Activated T-helper 2 cell treated with anti-CD3 and anti-CD28 coated beads, Interferon-gamma antibody, Interleukin-2, Interleukin-4, amounts not matched to agents 10 μg/mL and 5 μg/mL and 100 μg/mL, durations not matched to agents 14 hours and 24 hours and 36 hours (primary cell): Measurements from ENCODE around the gene HDAC11. TPM values are rescaled to one million over a fixed set of nuclear protein-coding genes. Genes with fewer than 3 reads are reported as not detected.

ENCODE experiments used
- DNase-seq: peaks from one replicate; pipeline ENCODE4 v3.0.0; 2021; ENCODE audit warnings: low spot score
- H3K27ac Mint-ChIP-seq: one replicate; pipeline ENCODE4 v1.8.0; 2021; ENCODE audit warnings: mixed read lengths
- H3K27me3 Mint-ChIP-seq: one replicate; pipeline ENCODE4 v1.8.0; 2021; ENCODE audit warnings: low read depth, mixed read lengths
- H3K36me3 Mint-ChIP-seq: one replicate; pipeline ENCODE4 v1.8.0; 2021; ENCODE audit warnings: low read depth, mixed read lengths
- H3K4me1 Mint-ChIP-seq: one replicate; pipeline ENCODE4 v1.8.0; 2021; ENCODE audit warnings: low read depth, mixed read lengths
- H3K4me3 Mint-ChIP-seq: one replicate; pipeline ENCODE4 v1.8.0; 2021; ENCODE audit warnings: low read depth, mild to moderate bottlenecking, moderate library complexity, mixed read lengths
- H3K9me3 Mint-ChIP-seq: one replicate; pipeline ENCODE4 v1.8.0; 2021; ENCODE audit warnings: mixed read lengths
- intact Hi-C: fragments of 100-400 bp; cut with micrococcal nuclease; formaldehyde crosslinking; loops from one replicate; pipeline ENCODE4 v1.15.1; 2023
- total RNA-seq: library from RNA; stranded (reverse); gene quantifications from 2 replicates; pipeline ENCODE4 v1.2.3, GENCODE V29; 2022

The HDAC11 gene
- total RNA-seq, 1 donor from 2014 or later = 2.6 TPM

GRCh38 chr3:13500133-13500885 lies 20.2 kb downstream of the HDAC11 start:
- Mint-ChIP-seq H3K27ac (no peak overlapping the region), H3K27me3 (no peaks in the 10 kb centered on the region)
- DNase-seq = no peak

GRCh38 chr3:13501056-13501455 lies 20.9 kb downstream of the HDAC11 start:
- no peak overlapping the region for H3K4me3 Mint-ChIP-seq
- no peaks in the 10 kb centered on the region for H3K27me3 Mint-ChIP-seq
- no peaks in the 10 kb centered on the region for H3K36me3 Mint-ChIP-seq
- peaks cover 2% of the 10 kb centered on the region for H3K4me1 Mint-ChIP-seq
- H3K27ac Mint-ChIP-seq = no peak overlapping the region
- intact Hi-C loops = no loop called here
- DNase-seq = no peak
- no peaks in the 10 kb centered on the region for H3K9me3 Mint-ChIP-seq

More at GRCh38 chr3:13500133-13500885, 20.2 kb downstream of the HDAC11 start:
- peaks cover 2% of the 10 kb centered on the region for H3K4me1 Mint-ChIP-seq
- no peak overlapping the region for H3K4me3 Mint-ChIP-seq
- H3K9me3 Mint-ChIP-seq = no peaks in the 10 kb centered on the region
- H3K36me3 Mint-ChIP-seq = no peaks in the 10 kb centered on the region
- intact Hi-C loops = no loop called here

GRCh38 chr3:13501521-13501920 lies 21.4 kb downstream of the HDAC11 start:
- no peaks in the 10 kb centered on the region for H3K36me3 Mint-ChIP-seq
- no peaks in the 10 kb centered on the region for H3K9me3 Mint-ChIP-seq
- H3K27ac Mint-ChIP-seq = no peak overlapping the region
- DNase-seq = no peak
- H3K27me3 Mint-ChIP-seq = no peaks in the 10 kb centered on the region
- intact Hi-C loops = no loop called here
- peaks cover 2% of the 10 kb centered on the region for H3K4me1 Mint-ChIP-seq
- no peak overlapping the region for H3K4me3 Mint-ChIP-seq

GRCh38 chr3:13501958-13502790 lies 22.1 kb downstream of the HDAC11 start:
- no peak overlapping the region for H3K27ac Mint-ChIP-seq
- H3K36me3 Mint-ChIP-seq = no peaks in the 10 kb centered on the region
- no peak for DNase-seq

GRCh38 chr3:13502791-13503060 lies 22.6 kb downstream of the HDAC11 start:
- Mint-ChIP-seq H3K4me3 (no peak overlapping the region), H3K27ac (no peak overlapping the region), H3K27me3 (no peaks in the 10 kb centered on the region), H3K36me3 (no peaks in the 10 kb centered on the region), H3K9me3 (no peaks in the 10 kb centered on the region), H3K4me1 (no peaks in the 10 kb centered on the region)
- DNase-seq = no peak
- intact Hi-C loops = no loop called here

More at GRCh38 chr3:13501958-13502790, 22.1 kb downstream of the HDAC11 start:
- Mint-ChIP-seq H3K27me3 (no peaks in the 10 kb centered on the region), H3K4me3 (no peak overlapping the region), H3K9me3 (no peaks in the 10 kb centered on the region), H3K4me1 (peaks cover 2% of the 10 kb centered on the region)
- intact Hi-C loops = no loop called here

GRCh38 chr3:13504161-13504831 lies 24.2 kb downstream of the HDAC11 start:
- no peak overlapping the region for H3K27ac Mint-ChIP-seq
- DNase-seq = no peak
- H3K36me3 Mint-ChIP-seq = no peaks in the 10 kb centered on the region
- H3K9me3 Mint-ChIP-seq = no peaks in the 10 kb centered on the region
- no peaks in the 10 kb centered on the region for H3K27me3 Mint-ChIP-seq
- intact Hi-C loops = no loop called here
- no peaks in the 10 kb centered on the region for H3K4me1 Mint-ChIP-seq
- no peak overlapping the region for H3K4me3 Mint-ChIP-seq

GRCh38 chr3:13505147-13506130 lies 25.3 kb downstream of the HDAC11 start:
- intact Hi-C loops = no loop called here
- H3K27me3 Mint-ChIP-seq = no peaks in the 10 kb centered on the region
- no peak for DNase-seq
- no peaks in the 10 kb centered on the region for H3K4me1 Mint-ChIP-seq
- H3K4me3 Mint-ChIP-seq = no peak overlapping the region
- H3K9me3 Mint-ChIP-seq = no peaks in the 10 kb centered on the region
- no peak overlapping the region for H3K27ac Mint-ChIP-seq
- no peaks in the 10 kb centered on the region for H3K36me3 Mint-ChIP-seq

- H3K4me3 Mint-ChIP-seq = no peak overlapping the region
- no peaks in the 10 kb centered on the region for H3K4me1 Mint-ChIP-seq
- no peaks in the 10 kb centered on the region for H3K27me3 Mint-ChIP-seq
- H3K36me3 Mint-ChIP-seq = no peaks in the 10 kb centered on the region
- intact Hi-C loops = no loop called here
- H3K27ac Mint-ChIP-seq = no peak overlapping the region
- DNase-seq = no peak
- H3K9me3 Mint-ChIP-seq = no peaks in the 10 kb centered on the region
Observed at GRCh38 chr3:13506239-13506638, 26.1 kb downstream of the HDAC11 start.

- no peaks in the 10 kb centered on the region for H3K9me3 Mint-ChIP-seq
- intact Hi-C loops = no loop called here
- no peaks in the 10 kb centered on the region for H3K27me3 Mint-ChIP-seq
- DNase-seq = no peak
- H3K4me1 Mint-ChIP-seq = no peaks in the 10 kb centered on the region
- H3K36me3 Mint-ChIP-seq = no peaks in the 10 kb centered on the region
- no peak overlapping the region for H3K4me3 Mint-ChIP-seq
- H3K27ac Mint-ChIP-seq = no peak overlapping the region
Observed at GRCh38 chr3:13506680-13507079, 26.6 kb downstream of the HDAC11 start.

- H3K9me3 Mint-ChIP-seq = no peaks in the 10 kb centered on the region
- H3K4me1 Mint-ChIP-seq = no peaks in the 10 kb centered on the region
- H3K4me3 Mint-ChIP-seq = no peak overlapping the region
- H3K36me3 Mint-ChIP-seq = no peaks in the 10 kb centered on the region
- no peak overlapping the region for H3K27ac Mint-ChIP-seq
- no peak for DNase-seq
- no peaks in the 10 kb centered on the region for H3K27me3 Mint-ChIP-seq
- intact Hi-C loops = no loop called here
Observed at GRCh38 chr3:13507247-13507569, 27.1 kb downstream of the HDAC11 start.

- Mint-ChIP-seq H3K27me3 (no peaks in the 10 kb centered on the region), H3K9me3 (no peaks in the 10 kb centered on the region), H3K4me3 (no peak overlapping the region), H3K36me3 (no peaks in the 10 kb centered on the region), H3K27ac (no peak overlapping the region), H3K4me1 (no peaks in the 10 kb centered on the region)
- no peak for DNase-seq
- intact Hi-C loops = no loop called here
Observed at GRCh38 chr3:13507570-13508339, 27.6 kb downstream of the HDAC11 start.

GRCh38 chr3:13508496-13508895 lies 28.4 kb downstream of the HDAC11 start:
- no peaks in the 10 kb centered on the region for H3K27me3 Mint-ChIP-seq
- intact Hi-C loops = no loop called here
- no peaks in the 10 kb centered on the region for H3K4me1 Mint-ChIP-seq
- H3K9me3 Mint-ChIP-seq = no peaks in the 10 kb centered on the region
- no peak for DNase-seq
- no peak overlapping the region for H3K27ac Mint-ChIP-seq
- H3K4me3 Mint-ChIP-seq = no peak overlapping the region
- no peaks in the 10 kb centered on the region for H3K36me3 Mint-ChIP-seq
